Cerebellar nuclear complex (tissue), 1 donor: ENCODE measurements around the gene POLR1A.

Experiments used
- DNase-seq, 2 experiments: peaks; one replicate each; lab custom pipeline; 2025; lab: John Stamatoyannopoulos, UW

Gene POLR1A

DNA sequence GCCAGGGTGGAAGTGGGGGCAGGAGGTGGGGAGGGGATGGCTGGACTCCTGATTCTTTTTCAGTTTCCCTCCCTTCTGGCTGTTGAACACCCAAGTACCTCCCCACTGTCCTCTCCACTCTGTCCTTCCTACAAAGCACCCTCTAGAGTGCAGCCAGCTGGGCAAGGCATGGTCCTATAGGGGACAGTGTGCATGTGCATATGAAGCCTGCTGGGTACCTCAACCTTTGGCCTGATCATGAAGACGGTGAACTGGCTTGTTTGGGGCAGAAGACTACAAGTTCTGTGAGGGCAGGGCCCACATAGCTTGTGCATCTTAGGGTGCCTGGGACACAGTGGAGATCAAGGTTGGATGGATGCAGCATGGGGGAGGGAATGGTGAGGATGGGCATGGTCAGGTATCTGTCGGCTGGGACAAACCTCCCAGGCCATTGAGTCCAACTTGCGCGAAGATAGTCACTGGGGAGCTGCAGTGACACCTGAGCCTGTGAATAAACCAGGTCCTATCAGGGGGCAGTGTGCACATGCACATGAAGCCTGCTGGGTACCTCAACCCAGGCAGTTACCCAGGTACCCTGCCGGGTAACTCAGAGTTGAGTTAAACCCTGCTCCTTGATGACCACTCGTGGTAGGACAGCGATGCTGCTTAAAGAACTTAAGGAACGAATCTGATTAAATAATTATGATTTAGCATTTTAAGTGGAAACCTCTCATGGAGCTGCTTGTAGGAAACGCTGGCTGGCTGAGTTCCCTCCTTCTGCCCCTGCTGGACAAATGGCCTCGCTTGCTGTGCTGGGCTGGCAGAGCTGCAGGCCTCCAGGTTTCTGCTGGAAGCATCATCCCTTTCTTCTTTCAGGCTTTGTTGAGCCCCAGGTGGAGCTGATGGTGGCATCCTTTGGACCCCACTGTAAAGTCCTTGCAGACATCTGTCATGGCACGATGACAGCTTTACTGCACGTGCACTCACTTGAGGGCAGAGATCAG is 84.0 kb downstream of the POLR1A start:
- DNase-seq = no peak

DNA sequence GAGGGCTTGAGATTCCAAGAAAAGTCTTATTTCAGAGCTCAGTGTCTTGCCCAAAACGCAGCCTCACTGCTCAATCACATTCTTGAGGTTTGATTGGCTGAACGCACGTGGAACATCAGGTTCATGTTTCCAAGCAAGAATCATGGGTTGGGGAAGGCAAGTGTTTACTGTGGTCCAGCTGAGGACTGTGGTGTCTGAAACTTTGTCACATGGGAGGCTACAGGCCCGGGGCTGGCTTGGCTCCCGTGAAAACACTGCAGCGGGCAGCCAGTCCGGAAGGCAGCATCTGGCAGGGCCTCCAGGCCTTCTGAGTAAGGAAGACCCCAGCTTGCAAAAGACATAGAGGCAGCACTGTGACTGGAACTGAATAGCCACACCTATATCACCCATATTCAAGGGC is 84.7 kb downstream of the POLR1A start:
- no peak for DNase-seq

DNA sequence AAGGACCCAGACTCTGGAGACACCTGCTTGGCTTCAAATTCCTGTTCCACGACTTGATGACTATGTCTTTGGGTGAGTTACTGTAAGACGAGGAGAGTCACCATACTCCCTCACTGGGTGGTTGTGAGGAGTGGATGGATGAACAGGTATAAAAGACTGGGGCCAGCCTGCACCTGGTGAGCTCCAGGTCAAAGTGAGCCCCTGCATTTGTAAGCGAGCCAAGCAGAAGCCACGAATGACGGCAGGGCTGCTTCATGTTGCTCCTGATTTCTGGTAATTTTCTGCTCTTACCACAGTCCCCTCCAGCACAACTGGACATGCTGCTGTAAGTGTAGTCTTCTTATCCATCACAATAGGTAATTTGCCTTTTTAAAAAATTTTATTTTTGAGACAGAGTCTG is 86.6 kb downstream of the POLR1A start:
- no peak for DNase-seq

DNA sequence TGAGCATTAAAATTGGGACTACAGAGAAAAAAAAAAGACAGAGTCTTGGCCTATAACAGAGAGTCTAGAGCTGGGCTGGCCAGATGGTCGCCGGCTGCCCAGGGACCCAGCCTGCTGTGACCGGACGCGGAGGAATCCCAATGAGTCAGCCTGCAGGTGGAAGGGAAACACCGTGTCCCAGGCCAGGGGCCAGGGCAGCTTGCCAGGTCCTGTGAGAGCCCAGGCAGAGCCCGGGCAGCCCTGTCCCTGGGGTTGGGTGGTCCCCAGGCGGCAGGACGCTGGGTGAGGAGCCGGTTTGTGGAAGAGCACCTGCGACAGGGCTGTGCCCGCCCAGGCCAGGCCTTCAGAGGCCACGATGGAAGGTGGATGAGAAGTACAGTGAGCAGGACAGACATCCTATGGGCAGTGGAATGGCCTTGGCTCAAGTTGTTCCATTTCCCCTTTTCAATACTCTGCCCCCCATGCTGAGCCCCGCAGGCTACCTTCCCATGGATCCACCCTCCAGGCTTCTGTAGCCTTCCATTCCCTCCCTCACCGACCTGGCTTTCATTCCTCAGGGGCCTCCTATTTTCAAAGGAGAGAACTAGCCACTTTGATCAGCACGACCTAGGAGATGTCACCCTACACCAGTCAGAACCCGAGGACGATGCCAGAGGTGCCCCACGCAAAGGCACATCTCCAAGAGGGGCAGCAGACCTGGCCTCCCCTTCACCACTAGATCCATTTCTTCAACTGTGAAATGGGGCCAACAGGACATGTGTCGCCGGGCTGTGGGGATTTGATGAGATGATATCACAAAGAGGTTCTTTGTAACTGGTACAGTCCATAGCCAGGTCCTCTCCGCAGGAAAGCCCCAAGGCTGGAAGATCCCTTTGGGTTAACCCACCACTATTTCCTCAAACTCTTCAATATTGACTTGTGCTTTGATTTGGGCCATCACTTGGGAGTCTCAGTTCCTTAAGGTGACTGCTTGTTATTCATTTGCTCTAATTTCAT is 87.5 kb downstream of the POLR1A start:
- peak in 1 of 2 experiments; percentile 81 for DNase-seq

DNA sequence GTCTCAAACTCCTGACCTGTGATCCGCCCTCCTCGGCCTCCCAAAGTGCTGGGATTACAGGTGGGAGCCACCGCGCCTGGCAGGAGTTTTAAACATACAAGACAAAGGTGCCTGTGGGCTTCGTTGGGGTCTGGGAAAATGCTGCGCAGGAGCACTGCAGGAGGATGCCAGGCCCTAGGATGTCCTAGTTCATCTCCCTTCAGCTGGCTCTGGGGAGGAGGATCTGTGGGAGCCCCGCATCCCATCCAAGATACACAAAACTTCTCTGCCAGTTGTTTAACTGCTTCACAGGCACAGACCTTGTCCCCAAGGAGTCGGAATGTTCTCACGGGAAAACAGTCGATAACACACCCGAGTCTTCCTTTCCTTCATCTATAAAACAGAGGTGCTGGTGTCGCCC is 89.1 kb downstream of the POLR1A start:
- DNase-seq = no peak

DNA sequence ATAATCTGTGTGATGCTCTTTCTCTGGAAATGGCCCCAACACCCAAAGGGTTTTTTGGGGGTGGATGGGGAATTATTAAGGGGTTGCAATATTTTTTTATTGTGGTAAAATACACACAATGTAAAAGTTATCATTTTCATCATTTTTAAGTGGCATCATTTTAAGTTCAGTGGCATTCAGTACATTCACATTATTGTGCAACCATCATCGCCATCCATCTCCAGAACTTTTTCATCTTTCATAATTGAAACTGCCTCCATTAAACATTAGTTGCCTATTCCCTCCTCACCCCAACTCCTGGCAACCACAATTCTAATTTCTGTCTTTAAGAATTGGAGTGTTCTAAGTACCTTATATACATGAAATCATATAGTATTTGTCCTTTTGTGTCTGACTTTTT is 90.0 kb downstream of the POLR1A start:
- DNase-seq = no peak

DNA sequence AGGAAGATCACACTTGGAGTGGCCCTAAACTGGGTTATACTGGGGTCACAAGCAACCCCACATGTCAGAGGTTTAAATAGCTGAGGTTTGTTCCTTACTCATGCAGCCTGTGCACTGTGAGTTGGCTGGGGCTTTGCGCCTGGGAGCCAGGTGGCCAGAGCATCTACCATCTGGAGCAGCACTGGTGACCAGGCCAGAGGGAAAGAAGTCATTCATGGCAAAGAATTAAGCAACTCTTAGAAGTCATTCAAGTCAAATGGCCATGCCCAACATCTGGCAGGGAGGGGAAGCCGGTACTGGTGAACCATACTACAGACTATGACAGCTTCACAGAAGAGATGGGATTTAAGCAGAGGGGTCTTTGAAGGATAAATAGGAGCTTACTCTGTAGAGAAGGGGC is 90.7 kb downstream of the POLR1A start:
- no peak for DNase-seq

DNA sequence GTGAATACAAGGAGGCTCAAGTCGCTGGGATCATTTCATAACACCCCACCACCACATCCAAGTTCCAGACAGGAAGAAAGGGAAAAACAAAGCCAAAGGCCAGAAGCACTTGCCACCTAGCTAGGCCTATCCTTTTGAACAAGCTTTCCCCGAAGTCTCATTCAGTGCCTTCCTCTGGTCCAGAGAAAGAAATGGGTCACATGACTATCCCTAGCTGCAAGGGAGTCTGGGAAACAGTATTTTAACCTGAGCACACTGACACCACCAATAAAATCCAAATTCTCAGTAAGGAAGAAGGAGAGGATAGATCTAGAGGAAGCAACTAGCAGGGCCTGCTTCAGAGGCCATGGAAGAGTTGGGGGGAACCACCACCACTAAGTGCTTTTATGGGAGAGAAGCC is 91.2 kb downstream of the POLR1A start:
- DNase-seq = no peak

DNA sequence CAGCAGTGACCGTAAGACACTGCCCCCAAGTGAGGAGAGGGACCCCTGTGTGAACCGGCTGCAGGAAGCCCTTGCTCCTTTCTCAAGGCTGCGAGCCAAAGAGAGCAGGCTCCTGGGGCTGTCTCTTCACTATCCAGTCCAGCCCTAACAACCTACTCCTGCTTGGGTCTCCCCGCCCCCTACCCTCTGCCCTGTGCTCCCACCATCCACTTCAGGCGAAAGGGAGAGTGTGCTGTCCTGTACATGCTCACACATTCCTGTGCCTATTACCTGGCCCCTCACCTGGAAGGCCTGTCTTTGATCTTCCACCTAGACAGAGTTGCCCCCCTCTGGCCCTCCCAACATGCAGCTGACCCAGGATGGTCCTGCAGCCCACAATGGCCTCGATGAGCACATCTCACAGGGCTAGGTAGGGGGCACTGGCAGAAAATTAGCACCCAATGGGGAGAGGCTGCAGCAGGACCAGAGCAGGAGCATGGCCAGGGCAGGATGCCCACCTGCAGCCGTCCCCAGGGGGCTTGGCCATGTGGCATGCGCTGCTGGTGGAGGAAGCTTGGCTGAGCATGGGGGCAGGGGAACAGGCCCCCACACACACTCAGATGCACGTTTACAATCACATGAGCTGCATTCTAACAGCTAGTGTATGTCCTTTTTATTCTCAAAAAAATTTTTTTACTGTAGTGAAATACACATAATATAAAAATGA is 93.5 kb downstream of the POLR1A start:
- no peak for DNase-seq

DNA sequence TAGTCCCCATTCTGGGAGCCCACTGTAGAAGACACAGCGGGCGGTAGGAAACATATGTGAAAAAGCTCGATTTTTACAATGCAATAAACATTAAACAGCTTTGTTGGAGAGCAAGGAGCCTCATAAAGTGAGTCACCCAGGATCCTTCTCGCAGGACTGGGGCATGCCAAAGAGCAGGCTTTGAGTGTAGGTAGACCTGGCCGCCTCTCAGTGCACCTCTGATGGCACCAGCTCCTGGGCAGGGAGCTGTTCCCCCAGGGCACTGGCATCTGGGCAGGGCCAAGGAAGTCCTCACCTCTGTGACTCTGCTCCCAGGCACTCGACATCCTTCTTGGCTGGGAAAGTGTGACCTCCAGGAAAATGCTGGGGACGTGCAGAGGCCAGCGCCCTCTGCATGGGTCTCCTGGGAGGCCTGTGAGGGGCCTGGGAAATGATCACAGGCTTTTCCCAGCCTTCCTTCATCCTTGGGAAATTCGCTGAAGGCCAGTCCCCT is 94.2 kb downstream of the POLR1A start:
- DNase-seq = no peak

DNA sequence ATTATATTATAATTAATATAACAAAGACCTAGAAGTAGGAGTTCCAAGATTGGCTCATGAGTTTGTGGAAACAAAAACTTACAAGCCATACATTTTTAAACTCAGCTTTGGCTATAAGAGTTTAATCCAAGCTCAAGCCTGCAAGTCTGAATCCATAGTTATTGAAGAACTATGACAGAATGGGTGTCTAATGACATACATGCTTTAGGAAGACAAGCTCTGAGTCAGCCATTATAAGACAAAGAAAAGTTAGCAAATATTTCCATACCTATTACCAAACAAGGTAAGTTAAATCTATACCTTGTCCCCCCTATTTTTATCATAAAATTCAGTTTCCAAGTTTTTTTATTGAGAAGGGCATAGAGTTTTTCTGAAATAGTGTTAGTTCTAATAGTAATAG is 95.6 kb downstream of the POLR1A start:
- DNase-seq = no peak

DNA sequence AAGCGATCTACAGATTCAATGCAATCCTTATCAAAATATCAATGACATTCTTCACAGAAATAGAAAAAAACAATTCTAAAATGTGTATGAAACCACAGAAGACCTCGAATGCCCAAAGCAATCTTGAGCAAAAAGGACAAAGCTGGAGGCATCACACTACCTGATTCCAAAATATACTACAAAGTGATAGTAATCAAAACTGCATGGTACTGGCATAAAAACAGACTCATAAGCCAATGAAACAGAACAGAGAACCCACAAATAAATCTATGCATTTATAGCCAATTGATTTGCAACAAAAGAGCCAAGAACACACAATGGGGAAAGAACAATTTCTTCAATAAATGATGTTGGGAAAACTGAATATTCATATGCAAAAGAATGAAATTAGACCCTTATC is 99.2 kb downstream of the POLR1A start:
- no peak for DNase-seq

DNA sequence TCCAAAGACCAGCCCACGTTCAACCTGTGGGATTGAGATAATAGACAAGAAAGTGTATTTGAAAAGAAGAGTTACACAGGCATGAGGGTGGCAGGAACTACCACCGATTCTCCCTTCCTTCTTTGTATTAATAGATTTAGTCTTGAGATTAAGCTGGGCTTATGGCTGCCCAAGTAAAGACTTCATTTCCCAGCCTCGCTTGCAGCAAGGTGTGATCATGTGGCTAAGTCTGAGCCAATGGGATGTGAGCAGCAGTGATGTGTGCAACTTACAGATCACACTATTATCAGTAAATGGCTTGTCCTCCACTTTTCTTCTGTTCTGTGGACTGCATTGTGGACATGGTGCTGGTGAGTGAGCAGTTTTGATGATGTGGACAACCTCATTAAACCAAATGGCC is 101.7 kb downstream of the POLR1A start:
- DNase-seq = no peak

DNA sequence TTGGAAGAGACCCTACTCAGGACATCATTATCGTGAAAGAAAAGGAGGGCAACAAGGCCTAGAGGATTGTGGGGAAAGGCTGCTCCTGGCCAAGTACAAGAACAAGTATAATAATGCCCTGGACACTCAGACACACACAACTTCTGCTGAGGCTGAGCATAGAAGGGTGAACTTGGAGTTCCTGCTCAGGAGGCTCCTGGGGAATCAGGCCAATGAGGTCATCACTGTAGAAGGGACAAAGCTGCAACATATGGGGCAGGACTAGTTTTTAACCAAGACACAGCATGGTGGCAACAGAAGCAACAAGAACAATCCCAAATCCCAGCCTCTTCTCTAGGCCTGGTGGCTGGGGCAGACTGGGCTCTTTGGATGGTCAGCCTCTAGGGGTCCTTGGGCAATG is 102.6 kb downstream of the POLR1A start:
- no peak for DNase-seq

DNA sequence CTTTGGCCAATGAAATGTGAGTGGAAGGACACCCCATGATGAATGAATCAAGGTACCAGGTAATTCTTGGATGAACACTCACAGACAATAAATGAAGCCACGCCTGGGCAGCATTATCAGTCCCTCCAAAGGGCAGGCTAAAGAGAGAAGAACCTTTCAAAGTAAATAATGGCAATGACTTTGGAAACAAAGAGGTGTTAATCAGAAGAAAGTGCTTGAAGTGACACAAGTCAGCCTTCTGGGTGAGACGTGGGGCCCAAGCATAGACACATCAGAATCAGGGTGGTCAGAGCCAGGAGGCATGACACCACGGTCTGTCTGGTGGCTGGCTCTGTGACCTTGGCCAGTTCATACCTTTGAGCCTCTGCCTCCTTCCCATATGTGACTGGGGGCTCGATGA is 103.3 kb downstream of the POLR1A start:
- DNase-seq = no peak

DNA sequence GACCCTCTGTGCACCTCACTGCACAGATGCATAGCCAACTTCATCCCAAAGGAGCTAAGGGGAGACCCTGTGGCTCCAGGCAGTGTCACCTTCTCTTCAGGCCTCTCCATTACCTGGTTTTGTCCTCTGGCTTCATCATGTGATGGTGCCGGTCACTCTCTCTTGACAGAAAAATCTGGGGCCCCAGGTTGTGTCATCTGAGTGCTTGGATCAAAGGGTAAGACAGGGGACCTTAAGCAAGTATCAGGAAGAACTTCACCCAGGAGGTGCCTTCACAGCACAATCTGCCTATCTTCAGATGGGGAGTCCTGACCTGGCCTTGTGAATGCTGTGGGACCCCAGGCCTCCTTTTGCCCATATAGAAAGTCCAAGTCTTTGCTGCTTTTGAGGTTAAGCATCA is 104.4 kb downstream of the POLR1A start:
- no peak for DNase-seq

DNA sequence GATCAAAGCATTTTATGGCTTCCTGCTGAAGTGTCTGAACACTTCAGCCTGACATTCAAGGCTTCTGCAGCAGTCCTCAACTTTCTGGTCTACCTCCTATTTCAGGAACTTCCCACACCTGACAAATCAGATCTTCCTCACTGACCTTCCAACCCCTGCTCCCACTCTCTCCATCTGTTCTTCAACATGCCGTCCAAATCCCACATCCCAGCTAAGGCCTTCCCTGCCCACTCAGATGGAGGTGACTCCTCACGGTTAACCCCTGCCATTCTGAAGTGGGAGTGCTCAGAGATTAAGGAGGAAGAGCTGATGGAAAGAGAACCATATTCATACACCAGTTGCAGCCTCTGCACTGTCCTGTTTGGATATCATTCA is 104.8 kb downstream of the POLR1A start:
- no peak for DNase-seq

DNA sequence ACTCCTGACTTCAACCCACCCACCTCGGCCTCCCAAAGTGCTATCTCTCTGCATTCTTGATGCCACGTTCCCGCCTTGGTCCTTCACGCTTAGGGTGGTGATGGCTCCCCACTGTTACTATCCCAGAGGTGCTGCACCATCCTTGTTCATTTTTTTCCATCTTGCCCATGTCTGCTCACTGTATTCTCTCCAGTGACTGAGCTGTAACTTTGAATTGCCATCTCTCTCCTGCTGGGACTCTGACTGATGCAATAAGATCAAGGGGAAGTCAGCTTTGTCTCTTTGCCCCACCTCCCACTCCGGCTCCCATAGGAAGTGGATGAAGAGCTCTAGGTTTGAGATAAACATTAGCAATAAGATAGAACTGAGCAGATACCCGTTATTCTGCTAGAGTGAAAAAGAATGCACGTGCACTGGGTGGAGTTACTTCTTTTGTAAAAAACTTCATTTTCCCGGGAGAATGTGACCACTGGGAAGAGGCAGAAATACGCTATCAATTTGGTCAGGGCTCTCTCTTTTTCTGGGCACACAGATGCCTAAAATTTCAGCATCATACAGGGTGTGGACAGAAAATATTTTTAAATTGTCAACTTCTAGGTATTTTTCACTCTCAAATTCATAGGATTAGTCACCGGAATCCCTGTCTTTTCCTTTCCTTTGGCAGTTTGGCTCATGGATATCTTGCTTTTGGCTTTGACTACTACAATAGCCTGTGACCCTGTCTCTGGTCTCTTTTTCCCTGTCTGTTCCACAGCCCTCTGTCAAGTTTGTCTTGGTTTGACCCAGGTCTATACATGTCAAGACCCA is 105.4 kb downstream of the POLR1A start:
- DNase-seq = no peak

DNA sequence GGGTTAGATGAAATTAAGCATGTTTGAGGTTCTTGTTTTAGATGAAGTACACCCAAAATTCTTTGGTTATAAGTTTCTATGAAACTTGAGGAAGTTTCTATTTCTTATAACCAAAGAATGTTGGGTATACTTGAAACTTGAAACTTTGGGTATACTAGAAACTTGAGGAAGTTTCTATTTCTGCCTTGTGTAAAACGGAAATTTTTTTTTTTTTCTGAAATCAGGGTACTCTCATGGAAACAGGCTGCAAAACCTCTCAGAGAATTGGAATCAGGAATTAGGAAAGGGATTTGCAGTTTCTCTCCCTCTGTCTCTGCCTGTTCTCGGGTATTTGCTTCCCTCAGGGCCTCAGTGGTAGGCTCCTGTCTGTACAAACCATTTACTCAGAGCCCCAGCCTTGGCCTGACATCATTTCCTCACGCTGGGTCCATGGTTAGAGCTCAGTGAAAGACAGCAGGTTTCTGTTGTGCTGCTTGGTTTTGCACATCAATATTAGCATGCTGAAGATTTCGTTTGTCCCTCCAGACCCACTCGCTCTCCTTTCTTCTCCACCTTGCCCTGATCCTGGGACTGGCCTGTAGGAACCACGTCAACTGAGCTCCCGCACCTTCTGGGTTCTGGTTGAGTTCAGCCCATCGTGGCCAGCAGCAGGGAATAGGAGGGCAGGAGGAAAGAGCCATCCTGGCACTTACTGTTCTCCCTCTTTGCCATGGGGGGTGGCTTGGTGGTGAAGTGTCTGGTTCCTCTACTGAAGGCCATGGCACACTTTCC is 106.4 kb downstream of the POLR1A start:
- no peak for DNase-seq
